GM12891 (cell line): Measurements from ENCODE around the gene APBB2.

ENCODE experiments used
- PAX5 ChIP-seq: IDR thresholded peaks from 2 replicates; pipeline ENCODE4 v1.6.1; 2011; ENCODE audit warnings: low read length, moderate library complexity, mild to moderate bottlenecking; ENCODE audit not compliant: insufficient read depth, severe bottlenecking
- POLR2A ChIP-seq: IDR thresholded peaks from 2 replicates; pipeline ENCODE4 v1.6.1; 2011; ENCODE audit warnings: low read depth, low read length, control low read depth
- POLR2AphosphoS5 ChIP-seq: IDR thresholded peaks from 2 replicates; pipeline ENCODE4 v1.6.1; 2011; ENCODE audit warnings: low read depth, low read length, control low read depth
- SPI1 ChIP-seq: IDR thresholded peaks from 2 replicates; pipeline ENCODE4 v1.6.1; 2011; ENCODE audit warnings: low read depth, low read length, control low read depth
- TAF1 ChIP-seq: IDR thresholded peaks from 2 replicates; pipeline ENCODE4 v1.6.1; 2011; ENCODE audit warnings: low read depth, low read length, control low read depth

DNA sequence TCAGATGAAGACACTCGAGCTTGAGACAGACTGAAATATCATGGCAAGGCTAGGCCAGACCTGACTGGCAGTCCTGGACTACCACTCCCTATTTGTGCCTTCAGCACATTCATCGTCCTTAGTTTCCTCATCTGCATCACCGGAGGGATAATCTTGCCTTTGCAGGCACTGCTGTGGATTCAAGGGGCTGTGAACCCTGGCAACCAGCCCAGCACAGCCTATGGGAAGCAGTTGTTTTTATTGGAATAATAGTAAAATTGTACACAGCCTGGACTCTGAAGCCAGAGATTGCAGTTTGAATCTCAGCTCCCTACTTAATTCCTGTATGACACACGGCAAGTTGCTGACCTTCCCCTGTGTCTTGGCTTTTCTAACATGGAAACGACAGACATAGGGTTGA, 303.6 kb downstream of the APBB2 start:
- TF ChIP-seq POLR2A (no peak), POLR2AphosphoS5 (no peak), SPI1 (no peak), TAF1 (no peak), PAX5 (no peak)
